ENCODE data around the gene BAHCC1. TPM values are rescaled to one million over a fixed set of nuclear protein-coding genes. Genes with fewer than 3 reads are reported as not detected.
"Not testable (repeated sequence)": the region's sequence is repeated elsewhere in the genome, so short reads cannot be mapped to it uniquely, and the experiment has no call there.

Gene BAHCC1
- total RNA-seq, 1 donor from 2014 or later, result 0.91 TPM

- no peaks in the 10 kb centered on the region for H3K36me3 Mint-ChIP-seq (ENCODE audit: low read depth)
- no peak for DNase-seq (ENCODE audit: low spot score)
Measured at GRCh38 chr17:81418710-81419318, 23.6 kb downstream of the BAHCC1 start.

DNA sequence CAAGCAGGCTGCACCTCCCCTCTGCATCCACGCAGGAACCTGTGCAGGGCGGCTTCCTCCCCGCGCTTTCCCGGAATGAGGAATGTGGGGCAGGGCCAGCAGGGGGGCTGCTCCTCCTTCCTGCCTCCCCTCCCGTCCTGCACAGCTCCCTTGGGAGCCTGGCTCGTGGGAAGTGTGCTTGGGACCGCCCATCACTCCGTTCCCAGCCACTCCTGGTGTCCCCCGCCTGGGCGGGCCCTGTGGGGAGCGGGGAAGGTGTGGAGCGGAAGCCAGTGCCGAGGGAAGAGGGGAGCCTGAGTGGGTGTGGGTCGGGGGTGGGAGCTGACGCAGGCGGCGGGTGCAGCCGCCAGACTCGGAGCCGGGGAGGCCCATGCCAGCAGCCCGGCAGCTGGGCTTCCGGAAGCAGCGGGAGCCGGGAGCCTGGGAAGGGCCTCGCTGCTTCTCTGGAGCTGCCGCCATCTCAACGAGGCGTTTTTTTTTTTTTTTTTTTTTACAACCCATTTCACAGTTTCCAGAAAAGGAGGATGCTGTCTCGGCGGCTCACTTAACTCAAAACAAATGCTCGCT lies 24.1 kb downstream of the BAHCC1 start:
- Mint-ChIP-seq H3K27ac (no peak overlapping the region), H3K9me3 (no peaks in the 10 kb centered on the region), H3K36me3 (ENCODE audit: low read depth) (no peaks in the 10 kb centered on the region), H3K4me1 (ENCODE audit: low read depth) (no peaks in the 10 kb centered on the region), H3K27me3 (ENCODE audit: low read depth) (no peaks in the 10 kb centered on the region), H3K4me3 (ENCODE audit: low read depth) (no peak overlapping the region)
- intact Hi-C loops (cut with micrococcal nuclease), result no loop called here
- DNase-seq (ENCODE audit: low spot score), result no peak

More at GRCh38 chr17:81418710-81419318, 23.6 kb downstream of the BAHCC1 start:
- H3K4me3 Mint-ChIP-seq (ENCODE audit: low read depth), result no peak overlapping the region
- no peaks in the 10 kb centered on the region for H3K9me3 Mint-ChIP-seq
- H3K27ac Mint-ChIP-seq, result no peak overlapping the region
- intact Hi-C loops (cut with micrococcal nuclease), result no loop called here
- H3K4me1 Mint-ChIP-seq (ENCODE audit: low read depth), result no peaks in the 10 kb centered on the region
- H3K27me3 Mint-ChIP-seq (ENCODE audit: low read depth), result no peaks in the 10 kb centered on the region

DNA sequence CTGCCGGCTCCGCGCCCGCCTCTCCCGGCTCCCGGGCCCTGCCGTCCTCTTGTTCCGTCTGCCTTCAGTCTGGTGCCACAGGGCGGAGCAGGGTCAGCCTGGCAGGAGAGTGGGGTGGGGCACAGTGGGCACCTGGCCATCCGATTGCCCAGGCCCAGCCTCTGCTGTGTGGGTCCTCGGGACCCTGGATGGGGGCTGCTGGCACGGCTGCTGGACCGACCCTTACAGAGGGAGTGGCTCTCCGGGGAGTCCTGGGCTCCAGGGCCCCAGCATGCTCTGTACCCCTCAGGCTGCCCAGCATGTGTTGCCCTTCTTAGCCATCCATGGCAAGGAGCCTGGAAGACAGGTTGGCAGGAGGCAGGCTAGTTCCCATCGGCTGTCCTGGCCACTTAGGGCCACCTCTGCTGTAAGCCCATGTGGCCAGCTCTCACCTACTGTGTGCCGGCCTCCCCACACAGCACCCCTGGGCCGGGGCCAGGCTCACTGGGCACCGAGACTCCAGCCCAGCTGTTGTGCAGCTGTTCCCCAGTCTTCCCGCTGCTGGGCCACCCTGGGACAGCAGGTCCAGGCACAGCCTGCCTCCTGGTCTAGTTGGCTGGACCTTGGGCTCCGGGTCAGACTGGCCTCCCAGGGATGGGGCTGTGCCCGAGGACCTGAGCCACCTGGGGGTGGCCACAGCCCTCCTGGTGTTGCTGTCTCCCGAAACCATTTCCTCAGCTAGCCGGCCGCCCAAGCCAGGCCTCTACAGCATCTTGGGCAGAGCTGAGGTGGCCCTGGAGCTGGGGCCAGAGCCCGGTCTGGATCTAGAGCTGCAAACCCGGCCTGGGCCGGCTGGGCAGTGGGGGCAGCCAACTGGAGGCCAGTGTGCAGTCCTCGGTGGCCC lies 24.9 kb downstream of the BAHCC1 start:
- H3K4me1 Mint-ChIP-seq (ENCODE audit: low read depth), result no peaks in the 10 kb centered on the region
- intact Hi-C loops (cut with micrococcal nuclease), result no loop called here
- no peaks in the 10 kb centered on the region for H3K9me3 Mint-ChIP-seq
- DNase-seq (ENCODE audit: low spot score), result no peak
- no peak overlapping the region for H3K4me3 Mint-ChIP-seq (ENCODE audit: low read depth)
- H3K27ac Mint-ChIP-seq, result no peak overlapping the region
- no peaks in the 10 kb centered on the region for H3K36me3 Mint-ChIP-seq (ENCODE audit: low read depth)
- no peaks in the 10 kb centered on the region for H3K27me3 Mint-ChIP-seq (ENCODE audit: low read depth)

DNA sequence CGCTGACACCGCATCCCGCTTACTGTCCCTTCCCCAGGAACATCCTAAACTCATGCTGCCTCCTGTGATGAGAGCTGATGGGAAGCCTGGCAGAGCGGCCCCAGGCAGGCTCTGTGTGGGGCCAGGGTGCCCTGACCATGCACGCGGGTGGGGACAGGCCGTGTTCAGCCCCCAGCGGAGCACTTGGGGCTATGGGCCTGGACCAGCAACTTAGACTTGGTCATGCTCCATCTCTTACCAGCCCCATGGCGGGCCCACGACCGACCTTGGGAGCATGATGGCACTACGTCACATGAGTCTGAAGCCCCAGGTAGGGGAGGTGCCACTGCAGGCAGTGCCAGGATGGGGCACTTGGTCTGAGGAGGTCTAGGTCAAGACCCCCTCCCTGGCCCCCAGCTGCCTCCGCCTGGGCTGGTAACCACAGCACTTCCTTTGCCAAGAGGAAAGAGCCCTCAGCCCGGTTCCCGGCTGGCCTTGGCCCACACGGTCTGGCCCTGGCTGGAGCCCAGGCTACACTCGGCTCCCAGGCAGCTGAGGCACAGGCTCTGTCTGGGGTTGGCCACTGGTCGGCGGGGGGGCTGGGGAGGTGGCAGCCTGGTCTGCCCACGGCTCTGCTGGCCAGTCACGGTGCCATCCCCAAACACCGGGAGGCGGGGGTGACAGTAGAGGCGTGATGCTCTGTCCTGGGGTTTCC lies 25.7 kb downstream of the BAHCC1 start:
- Mint-ChIP-seq H3K4me3 (ENCODE audit: low read depth) (no peak overlapping the region), H3K9me3 (no peaks in the 10 kb centered on the region)

DNA sequence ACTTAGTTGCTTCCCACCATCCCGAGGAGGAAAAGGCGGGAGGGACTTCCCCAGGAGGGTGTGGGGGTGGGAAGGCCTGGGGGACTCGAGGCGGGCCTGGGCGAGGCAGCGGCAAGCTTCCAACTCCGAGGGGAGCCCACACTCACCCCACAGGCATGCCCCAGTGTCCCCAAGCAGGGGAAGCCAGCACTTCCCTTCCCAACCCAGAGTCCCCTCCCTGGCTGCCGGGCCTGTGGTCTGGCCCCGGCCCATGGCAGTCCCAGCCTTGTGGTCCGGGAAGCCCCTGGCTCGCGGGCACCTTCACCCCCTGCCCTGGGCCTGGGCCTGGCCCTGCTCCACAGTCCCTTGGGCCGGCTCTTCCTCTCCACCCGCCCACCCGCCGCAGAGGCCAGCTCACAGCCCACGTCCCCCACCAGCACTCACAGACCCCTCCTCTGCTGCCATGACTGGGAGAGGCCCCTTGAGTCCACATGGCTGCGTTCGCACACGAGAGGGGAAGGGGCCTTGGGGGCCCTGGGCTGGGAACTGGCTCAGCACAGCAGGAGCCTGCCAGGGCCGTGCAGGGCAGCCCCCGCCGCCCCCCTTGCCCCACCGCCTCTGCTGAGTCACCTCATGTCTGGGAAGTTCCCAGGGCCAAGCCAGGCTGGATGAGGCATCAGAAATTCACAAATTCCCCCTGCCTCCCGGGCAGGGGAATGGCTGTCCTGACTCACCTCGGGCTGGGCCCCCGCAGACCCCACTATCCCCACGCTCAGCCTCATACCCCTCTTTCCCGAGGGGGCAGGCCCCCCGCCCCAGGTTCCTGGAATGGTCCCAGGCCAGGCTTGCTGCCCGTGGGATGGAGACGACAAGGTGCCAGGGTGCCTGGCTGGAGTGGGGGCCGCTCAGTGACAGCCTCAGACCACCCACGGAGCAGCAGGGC lies 27.8 kb downstream of the BAHCC1 start:
- H3K27me3 Mint-ChIP-seq (ENCODE audit: low read depth), result peaks cover 5% of the 10 kb centered on the region
- H3K9me3 Mint-ChIP-seq, result no peaks in the 10 kb centered on the region
- H3K4me1 Mint-ChIP-seq (ENCODE audit: low read depth), result no peaks in the 10 kb centered on the region
- H3K27ac Mint-ChIP-seq, result no peak overlapping the region
- H3K36me3 Mint-ChIP-seq (ENCODE audit: low read depth), result no peaks in the 10 kb centered on the region
- intact Hi-C loops (cut with micrococcal nuclease), result no loop called here
- no peak overlapping the region for H3K4me3 Mint-ChIP-seq (ENCODE audit: low read depth)
- no peak for DNase-seq (ENCODE audit: low spot score)

More for the DNA sequence above, 25.7 kb downstream of the BAHCC1 start:
- H3K27ac Mint-ChIP-seq, result no peak overlapping the region
- no peaks in the 10 kb centered on the region for H3K36me3 Mint-ChIP-seq (ENCODE audit: low read depth)
- DNase-seq (ENCODE audit: low spot score), result no peak
- H3K27me3 Mint-ChIP-seq (ENCODE audit: low read depth), result no peaks in the 10 kb centered on the region
- intact Hi-C loops (cut with micrococcal nuclease), result no loop called here
- H3K4me1 Mint-ChIP-seq (ENCODE audit: low read depth), result no peaks in the 10 kb centered on the region

- Mint-ChIP-seq H3K27me3 (ENCODE audit: low read depth) (peaks cover 5% of the 10 kb centered on the region), H3K36me3 (ENCODE audit: low read depth) (no peaks in the 10 kb centered on the region), H3K27ac (no peak overlapping the region), H3K4me1 (ENCODE audit: low read depth) (no peaks in the 10 kb centered on the region), H3K4me3 (ENCODE audit: low read depth) (no peak overlapping the region), H3K9me3 (no peaks in the 10 kb centered on the region)
- intact Hi-C loops (cut with micrococcal nuclease), result no loop called here
- DNase-seq (ENCODE audit: low spot score), result no peak
Measured at GRCh38 chr17:81423698-81424071, 28.4 kb downstream of the BAHCC1 start.

DNA sequence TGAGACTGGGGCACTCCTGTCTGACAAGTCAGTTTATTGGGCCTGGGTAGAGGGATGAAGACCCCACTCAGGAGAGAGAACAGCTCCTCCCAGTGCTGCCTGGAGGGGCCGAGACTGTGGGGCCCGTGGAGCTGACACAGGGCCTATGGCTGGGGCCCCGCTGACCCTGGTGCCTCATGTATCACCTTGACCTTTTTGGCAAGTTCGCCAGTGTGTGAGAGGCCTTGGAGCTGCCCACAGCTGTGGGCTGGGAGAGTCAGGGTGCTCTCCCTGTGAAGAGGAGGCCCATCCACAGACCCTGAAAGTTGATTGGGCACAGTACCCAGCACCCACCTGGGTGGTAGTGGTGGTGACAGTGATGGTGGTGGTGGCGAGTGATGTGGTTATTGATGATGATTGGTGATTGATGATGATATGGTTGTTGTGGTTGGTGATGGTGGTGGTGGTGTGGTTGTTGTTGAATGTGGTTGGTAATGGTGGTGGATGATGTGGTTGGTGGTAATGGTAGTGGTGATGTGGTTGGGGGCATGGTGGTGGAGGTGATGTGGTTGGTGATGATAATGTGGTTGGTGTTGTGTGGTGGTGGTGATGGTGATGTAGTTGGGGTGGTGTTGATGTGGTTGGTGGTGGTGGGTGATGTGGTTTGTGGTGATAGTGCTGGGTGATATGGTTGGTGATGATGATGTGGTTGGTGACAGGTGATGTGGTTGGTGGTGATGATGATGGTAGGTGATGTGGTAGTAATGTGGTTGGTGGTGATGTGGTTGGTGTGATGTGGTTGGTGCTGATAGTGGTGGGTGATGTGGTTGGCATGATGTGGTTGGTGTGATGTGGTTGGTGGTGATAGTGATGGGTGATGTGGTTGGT lies 29.1 kb downstream of the BAHCC1 start:
- intact Hi-C loops (cut with micrococcal nuclease), result no loop called here
- Mint-ChIP-seq H3K4me3 (ENCODE audit: low read depth) (no peak overlapping the region), H3K9me3 (no peaks in the 10 kb centered on the region), H3K4me1 (ENCODE audit: low read depth) (no peaks in the 10 kb centered on the region), H3K36me3 (ENCODE audit: low read depth) (no peaks in the 10 kb centered on the region), H3K27me3 (ENCODE audit: low read depth) (peaks cover 10% of the 10 kb centered on the region), H3K27ac (no peak overlapping the region)
- DNase-seq (ENCODE audit: low spot score), result no peak

DNA sequence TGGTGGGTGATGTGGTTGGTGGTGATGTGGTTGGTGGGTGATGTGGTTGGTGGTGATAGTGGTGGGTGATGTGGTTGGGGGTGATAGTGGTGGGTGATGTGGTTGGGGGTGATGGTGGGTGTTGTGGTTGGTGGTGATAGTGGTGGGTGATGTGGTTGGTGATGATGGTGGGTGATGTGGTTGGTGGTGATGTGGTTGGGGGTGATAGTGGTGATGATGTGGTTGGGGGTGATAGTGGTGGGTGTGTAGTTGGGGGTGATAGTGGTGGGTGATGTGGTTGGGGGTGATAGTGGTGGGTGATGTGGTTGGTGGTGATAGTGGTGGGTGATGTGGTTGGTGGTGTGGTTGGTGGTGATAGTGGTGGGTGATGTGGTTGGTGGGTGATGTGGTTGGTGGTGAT lies 29.8 kb downstream of the BAHCC1 start:
- H3K4me3 Mint-ChIP-seq (ENCODE audit: low read depth); H3K36me3 Mint-ChIP-seq (ENCODE audit: low read depth); intact Hi-C loops (cut with micrococcal nuclease); H3K9me3 Mint-ChIP-seq; H3K4me1 Mint-ChIP-seq (ENCODE audit: low read depth); DNase-seq (ENCODE audit: low spot score); H3K27ac Mint-ChIP-seq: not testable (repeated sequence)
- H3K27me3 Mint-ChIP-seq (ENCODE audit: low read depth), result peaks cover 11% of the 10 kb centered on the region

GRCh38 chr17:81425716-81426392 lies 30.6 kb downstream of the BAHCC1 start:
- not testable (repeated sequence) for H3K4me3 Mint-ChIP-seq (ENCODE audit: low read depth); H3K27ac Mint-ChIP-seq; H3K4me1 Mint-ChIP-seq (ENCODE audit: low read depth); DNase-seq (ENCODE audit: low spot score); H3K9me3 Mint-ChIP-seq; H3K36me3 Mint-ChIP-seq (ENCODE audit: low read depth)
- H3K27me3 Mint-ChIP-seq (ENCODE audit: low read depth), result peaks cover 13% of the 10 kb centered on the region
- intact Hi-C loops (cut with micrococcal nuclease), result loop anchor here (2.0 kb wide), 1 partner anchor 85 kb away; no protein-coding TSS in a partner anchor

GRCh38 chr17:81426393-81427172 lies 31.3 kb downstream of the BAHCC1 start:
- intact Hi-C loops (cut with micrococcal nuclease), result loop anchor here (2.0 kb wide), 1 partner anchor 86 kb away; no protein-coding TSS in a partner anchor
- H3K9me3 Mint-ChIP-seq, result no peaks in the 10 kb centered on the region
- H3K36me3 Mint-ChIP-seq (ENCODE audit: low read depth), result no peaks in the 10 kb centered on the region
- no peak overlapping the region for H3K27ac Mint-ChIP-seq
- H3K4me3 Mint-ChIP-seq (ENCODE audit: low read depth), result no peak overlapping the region
- no peaks in the 10 kb centered on the region for H3K4me1 Mint-ChIP-seq (ENCODE audit: low read depth)
- H3K27me3 Mint-ChIP-seq (ENCODE audit: low read depth), result peaks cover 13% of the 10 kb centered on the region
- no peak for DNase-seq (ENCODE audit: low spot score)

Data from activated T-helper 2 cell treated with anti-CD3 and anti-CD28 coated beads, Interferon-gamma antibody, Interleukin-2, Interleukin-4, amounts not matched to agents 10 μg/mL and 5 μg/mL and 100 μg/mL, durations not matched to agents 14 hours and 24 hours and 36 hours (primary cell).